Gastrocnemius medialis (tissue), 4 donors: ENCODE results near the gene ZNF92. TPM values are rescaled to one million over a fixed set of nuclear protein-coding genes. Genes with fewer than 3 reads are reported as not detected.
"Not testable (repeated sequence)": the region's sequence is repeated elsewhere in the genome, so short reads cannot be mapped to it uniquely, and the experiment has no call there.

ENCODE experiments used
- ATAC-seq, 2 donors: fragments of 150-250 bp; one replicate each; pipeline ENCODE4 v1.9.1; 2016
- DNase-seq, 2 donors: peaks; one replicate each; pipeline ENCODE4 v3.0.0-alpha.2; 2019
- H3K27ac ChIP-seq, 4 donors: fragments of 200-600 bp; sonication (generic); 1 replicate in 1 of 4; 2 replicates in 3 of 4; pipeline ENCODE4 v1.5.1; 2016 to 2018; ENCODE audit warnings: mild to moderate bottlenecking in 2 of 4, moderate library complexity in 1 of 4
- H3K27me3 ChIP-seq, 3 donors: fragments of 200-600 bp; sonication (generic) in 2 of 3; 1 replicate in 1 of 3; 2 replicates in 2 of 3; pipeline versions ENCODE4 v1.5.1 to v1.6.0; 2016 to 2019; ENCODE audit warnings: mild to moderate bottlenecking in 1 of 3, moderate library complexity in 1 of 3
- H3K36me3 ChIP-seq, 2 donors: fragments of 200-600 bp; sonication (generic) in 1 of 2; one replicate each; pipeline ENCODE4 v1.5.1; 2017 to 2018
- H3K4me1 ChIP-seq, 2 donors: fragments of 200-600 bp; sonication (generic) in 1 of 2; one replicate each; pipeline ENCODE4 v1.5.1; 2016 to 2017; ENCODE audit warnings: mild to moderate bottlenecking in 2 of 2
- H3K4me3 ChIP-seq, 4 donors: fragments of 200-600 bp; sonication (generic) in 3 of 4; 1 replicate in 1 of 4; 2 replicates in 3 of 4; pipeline ENCODE4 v1.5.1; 2016 to 2019; ENCODE audit warnings: mild to moderate bottlenecking in 2 of 4
- H3K9me3 ChIP-seq, 3 donors: fragments of 200-600 bp; sonication (generic) in 2 of 3; 1 replicate in 1 of 3; 2 replicates in 2 of 3; pipeline ENCODE4 v1.5.1; 2016 to 2019
- CTCF ChIP-seq, 5 experiments: fragments of 450-650 bp in 3 of 5; fragments of 200-600 bp in 2 of 5; sonication (generic) in 2 of 5; IDR thresholded peaks in 4 of 5; conservative IDR thresholded peaks in 1 of 5; 1 replicate in 4 of 5; 2 replicates in 1 of 5; pipeline ENCODE4 v1.5.1; 2016 to 2019; ENCODE audit warnings: antibody characterized with exemption in 5 of 5, mild to moderate bottlenecking in 3 of 5, moderate library complexity in 3 of 5
- POLR2A ChIP-seq, 2 donors: fragments of 450-650 bp; IDR thresholded peaks; one replicate each; pipeline ENCODE4 v1.6.1; 2017; ENCODE audit warnings: antibody characterized with exemption in 2 of 2, mild to moderate bottlenecking in 2 of 2, moderate library complexity in 2 of 2
- in situ Hi-C, 4 donors: fragments of 200-750 bp; cut with MboI; loops; one replicate each; pipeline versions ENCODE4 v1.15.0 to v1.8.0; 2017; ENCODE audit warnings: low sequenced_read_pairs in 4 of 4
- intact Hi-C: fragments of 100-400 bp; cut with DNase I; formaldehyde crosslinking; loops from one replicate; pipeline ENCODE4 v1.15.1; 2023; ENCODE audit warnings: low total_unique reads
- total RNA-seq, 4 donors: library from RNA; depleted of rRNA; stranded (reverse); fragments of >200 nt; gene quantifications; one replicate each; pipeline versions ENCODE4 v1.1.0 to v1.2.3, GENCODE V29; 2016

ZNF92 gene
- total RNA-seq, 4 donors from 2014 or later = 1.8 to 3.4 (median 2.6) TPM

- intact Hi-C loops = no loop called here
- TF ChIP-seq CTCF (IDR thresholded peaks at IDR 0.05 in 4 of 5, conservative IDR thresholded peaks at IDR 0.05 in 1 of 5) = no peak
- TF ChIP-seq POLR2A (IDR thresholded peaks at IDR 0.05) = no peak
Observed at GRCh38 chr7:65444899-65445823, 71.5 kb downstream of the ZNF92 start.

GRCh38 chr7:65447041-65447440, 73.4 kb downstream of the ZNF92 start:
- intact Hi-C loops, H3K27ac ChIP-seq, H3K27me3 ChIP-seq, H3K9me3 ChIP-seq, in situ Hi-C loops, H3K4me3 ChIP-seq, H3K4me1 ChIP-seq, ATAC-seq, DNase-seq, H3K36me3 ChIP-seq: not testable (repeated sequence)

More at GRCh38 chr7:65444899-65445823, 71.5 kb downstream of the ZNF92 start:
- Histone ChIP-seq H3K4me3 (no peak overlapping the region), H3K9me3 (no peaks in the 10 kb centered on the region), H3K27me3 (no peaks in the 10 kb centered on the region), H3K4me1 (no peaks in the 10 kb centered on the region), H3K36me3 (no peaks in the 10 kb centered on the region), H3K27ac (no peak overlapping the region)
- no peak for ATAC-seq
- DNase-seq = no peak
- in situ Hi-C loops = no loop called here

GRCh38 chr7:65448816-65449504, 75.3 kb downstream of the ZNF92 start:
- no peak overlapping the region for H3K27ac ChIP-seq
- intact Hi-C loops (no loop called here), in situ Hi-C loops (no loop called here)
- H3K4me3 ChIP-seq = no peak overlapping the region
- no peaks in the 10 kb centered on the region for H3K9me3 ChIP-seq
- no peak for DNase-seq
- TF ChIP-seq POLR2A (IDR thresholded peaks at IDR 0.05) = no peak
- no peak for TF ChIP-seq CTCF (IDR thresholded peaks at IDR 0.05 in 4 of 5, conservative IDR thresholded peaks at IDR 0.05 in 1 of 5)
- no peak for ATAC-seq
- no peaks in the 10 kb centered on the region for H3K36me3 ChIP-seq
- H3K27me3 ChIP-seq = no peaks in the 10 kb centered on the region
- peaks cover 0 to 3% of the 10 kb centered on the region in 2 donors for H3K4me1 ChIP-seq

GRCh38 chr7:65449505-65449852, 75.8 kb downstream of the ZNF92 start:
- ATAC-seq (no peak), DNase-seq (no peak)
- TF ChIP-seq CTCF (IDR thresholded peaks at IDR 0.05 in 4 of 5, conservative IDR thresholded peaks at IDR 0.05 in 1 of 5) = no peak
- TF ChIP-seq POLR2A (IDR thresholded peaks at IDR 0.05) = no peak
- no peaks in the 10 kb centered on the region for H3K36me3 ChIP-seq
- in situ Hi-C loops (no loop called here), intact Hi-C loops (no loop called here)
- H3K4me3 ChIP-seq = no peak overlapping the region
- H3K9me3 ChIP-seq = no peaks in the 10 kb centered on the region
- no peak overlapping the region for H3K27ac ChIP-seq
- H3K27me3 ChIP-seq = no peaks in the 10 kb centered on the region
- H3K4me1 ChIP-seq = peaks cover 0 to 3% of the 10 kb centered on the region in 2 donors
